KBM-7 (cell line): ENCODE data around the gene LAMB1.

Experiments
- DNase-seq: peaks from one replicate; pipeline ENCODE4 v3.0.0-alpha.2; 2015
- in situ Hi-C: fragments of 300-500 bp; cut with MboI; formaldehyde crosslinking; loops from 2 replicates; pipeline ENCODE4 v1.14.3; 2020; ENCODE audit warnings: low sequenced_read_pairs, low pct_unique_long_range_greater_than_20kb, mixed read lengths

LAMB1 gene

DNA sequence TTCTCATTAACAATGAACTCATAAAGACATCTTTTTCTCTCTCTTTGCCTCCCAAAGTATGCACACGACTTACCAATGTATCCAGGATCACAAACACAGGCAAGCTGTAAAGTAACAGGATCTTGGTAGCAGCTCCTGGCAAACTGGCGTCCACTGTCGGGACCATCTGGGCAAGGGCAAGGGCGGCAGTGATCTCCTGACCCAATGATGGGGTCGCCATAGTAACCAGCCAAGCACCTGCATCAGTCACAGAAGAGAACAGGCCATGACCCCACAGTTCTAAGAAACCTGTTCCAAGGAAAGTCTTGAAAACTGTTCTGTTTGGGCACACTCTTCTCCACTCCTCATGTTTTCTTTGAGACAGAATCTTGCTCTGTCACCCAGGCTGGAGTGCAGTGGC lies 47.6 kb downstream of the LAMB1 start:
- in situ Hi-C loops = no loop called here
- no peak for DNase-seq

GRCh38 chr7:107953924-107954303 lies 49.0 kb downstream of the LAMB1 start:
- in situ Hi-C loops = no loop called here
- DNase-seq = no peak

DNA sequence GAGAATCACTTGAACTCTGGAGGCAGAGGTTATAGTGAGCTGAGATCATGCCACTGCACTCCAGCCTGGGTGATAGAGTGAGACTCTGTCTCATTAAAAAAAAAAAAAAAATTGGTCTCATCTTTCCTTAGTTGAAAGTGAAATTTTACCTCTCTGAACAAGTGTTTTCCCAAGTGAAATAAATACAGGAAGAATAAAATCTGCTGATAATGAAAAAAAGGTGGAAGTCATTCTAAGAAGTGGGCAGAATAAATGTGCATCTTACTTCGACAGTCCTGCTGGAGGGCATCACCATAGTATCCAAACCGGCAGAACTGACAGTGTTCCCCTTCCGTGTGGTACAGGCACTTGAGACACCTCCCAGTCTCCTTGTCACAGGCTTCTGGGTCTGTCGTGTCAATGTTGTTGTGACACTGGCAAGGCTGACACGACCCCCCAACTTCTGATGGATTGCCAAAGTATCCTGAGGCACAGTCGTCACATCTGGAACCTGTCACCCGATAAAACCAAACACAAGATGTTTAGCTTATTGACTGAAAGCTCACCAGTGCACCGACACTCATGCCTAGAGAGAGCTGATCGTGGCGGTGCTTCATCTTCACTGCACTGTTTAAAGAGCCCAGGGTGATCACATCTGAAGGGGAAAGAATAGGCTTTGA lies 49.6 kb downstream of the LAMB1 start:
- in situ Hi-C loops = no loop called here
- no peak for DNase-seq

- in situ Hi-C loops = no loop called here
- no peak for DNase-seq
These were observed 51.1 kb downstream of the LAMB1 start for GRCh38 chr7:107951896-107952295.

DNA sequence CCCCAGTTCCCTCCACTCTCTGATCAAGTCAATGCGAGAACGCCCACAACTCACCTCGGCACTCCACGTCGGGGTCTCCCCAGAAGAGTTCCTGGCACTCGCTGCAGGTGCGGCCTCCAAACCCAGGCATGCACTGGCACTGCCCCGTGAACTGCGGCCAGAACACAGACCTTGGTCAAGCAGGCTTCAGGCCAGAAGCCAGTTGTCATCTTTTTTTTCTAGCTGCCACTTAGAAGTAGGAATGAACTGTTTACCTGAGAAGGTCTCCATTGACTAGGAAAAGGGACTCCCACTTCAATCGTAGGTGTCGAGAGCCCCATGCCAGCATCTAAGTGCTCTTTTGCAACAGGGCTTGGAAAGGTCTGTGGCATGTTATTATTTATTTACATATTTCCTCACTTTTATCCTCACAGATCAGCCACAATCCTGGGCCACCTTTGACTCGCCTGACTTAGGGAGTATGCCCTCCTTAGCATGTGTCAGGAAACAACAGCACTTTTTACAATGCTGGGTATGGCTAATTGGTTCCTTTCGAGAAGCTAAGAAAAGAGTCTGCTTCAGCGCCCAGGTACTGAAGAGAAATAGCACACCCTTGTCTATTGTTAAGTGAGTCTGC lies 51.7 kb downstream of the LAMB1 start:
- DNase-seq = no peak
- in situ Hi-C loops = no loop called here

DNA sequence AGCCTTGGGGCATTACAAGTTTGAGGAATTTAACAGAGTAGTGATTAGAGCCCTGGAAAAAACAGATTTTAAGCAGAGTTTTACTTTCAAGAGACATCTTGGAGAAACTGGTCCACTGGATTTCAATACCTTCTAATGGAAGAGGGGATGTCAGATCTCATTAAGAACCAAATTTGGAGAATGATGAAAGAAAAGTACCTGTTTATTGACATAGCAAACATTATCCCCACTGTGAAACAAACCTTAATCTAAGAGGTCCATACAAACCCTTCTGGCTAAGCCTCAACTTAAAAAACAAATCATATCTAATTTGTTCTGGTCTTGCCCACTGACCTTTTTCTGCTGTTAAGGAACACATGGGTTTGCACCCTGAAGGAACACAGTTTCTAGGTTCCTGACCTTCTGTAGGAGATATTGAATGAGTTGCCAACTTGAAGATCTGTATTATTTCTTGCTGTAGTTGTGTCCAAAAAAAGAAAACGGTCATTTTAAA lies 53.5 kb downstream of the LAMB1 start:
- no peak for DNase-seq
- in situ Hi-C loops = no loop called here

DNA sequence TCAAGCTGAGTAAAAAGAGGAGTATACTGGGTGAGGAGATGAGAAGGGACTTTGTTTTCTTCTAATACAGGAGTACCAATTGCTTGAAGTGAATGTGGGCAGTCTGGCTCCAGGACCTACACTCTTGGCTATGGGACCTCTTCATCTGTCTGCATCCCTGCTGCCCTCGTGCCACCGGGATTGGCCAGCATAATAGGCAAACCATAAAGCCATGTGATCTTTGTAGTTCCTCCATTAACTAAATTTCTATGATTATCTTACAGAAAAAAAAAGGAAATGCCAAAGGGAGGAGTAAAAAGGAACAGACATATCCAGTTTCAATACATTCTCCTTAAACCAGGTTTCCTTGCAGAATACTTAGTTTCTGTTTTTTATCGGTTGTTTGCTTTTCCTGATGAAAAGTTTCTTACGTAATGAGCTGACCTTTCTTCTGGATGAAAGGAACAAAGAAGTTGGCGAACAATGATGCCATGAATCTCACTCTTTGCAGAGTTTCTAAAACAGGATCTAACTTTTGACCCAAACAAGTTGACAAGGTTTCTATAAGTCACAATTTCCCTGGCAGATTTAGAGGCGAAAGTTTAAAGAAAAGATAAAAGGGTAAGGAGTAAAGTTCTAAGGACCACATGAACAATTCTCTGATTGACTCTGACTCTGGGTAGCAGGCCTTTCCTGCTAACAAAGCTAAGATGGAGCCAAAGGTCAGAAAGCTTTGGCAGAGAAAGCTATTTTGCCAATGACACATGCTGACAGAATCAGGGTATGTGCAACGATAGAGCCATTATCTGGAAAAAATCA lies 54.1 kb downstream of the LAMB1 start:
- in situ Hi-C loops = no loop called here
- no peak for DNase-seq

- in situ Hi-C loops = no loop called here
- no peak for DNase-seq
These were observed 56.1 kb downstream of the LAMB1 start for GRCh38 chr7:107946881-107947280.

DNA sequence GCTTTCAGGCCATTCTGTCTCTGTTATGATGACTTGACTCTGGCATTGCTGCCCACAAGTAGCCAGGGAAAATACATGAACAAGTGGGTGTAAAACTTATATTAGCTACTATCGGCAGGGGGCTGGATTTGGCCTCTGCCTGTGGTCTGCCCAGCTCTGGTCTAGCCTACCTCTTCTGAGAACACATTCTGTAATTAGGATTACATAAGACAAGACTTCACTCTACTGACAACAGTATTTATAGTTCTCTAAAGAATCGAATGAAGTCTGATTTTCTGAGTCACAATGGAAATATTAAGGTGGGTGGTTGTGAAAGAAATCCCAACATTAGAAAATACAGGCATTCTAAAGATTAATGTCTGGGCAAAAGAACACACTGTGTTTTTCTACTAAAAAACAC lies 56.5 kb downstream of the LAMB1 start:
- no peak for DNase-seq
- in situ Hi-C loops = no loop called here

DNA sequence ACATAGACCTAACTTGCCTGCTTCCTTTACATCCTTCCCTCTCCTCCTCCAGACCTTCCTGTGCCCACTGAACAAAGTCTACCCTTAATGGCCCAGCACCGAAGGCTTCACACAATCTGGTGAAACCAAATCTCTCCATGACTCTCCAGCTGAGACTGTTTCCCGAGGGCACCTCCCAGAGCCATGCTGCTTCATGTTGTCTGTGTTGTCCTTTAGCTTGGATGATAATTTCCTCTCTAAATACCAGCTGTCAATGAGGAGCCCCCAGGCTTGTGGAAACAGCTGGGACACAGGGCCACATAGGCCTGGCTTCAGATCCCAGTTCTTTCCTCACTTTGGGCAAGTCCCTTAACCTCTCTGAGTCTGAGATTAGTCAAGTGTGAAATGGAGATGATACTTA lies 57.6 kb downstream of the LAMB1 start:
- no peak for DNase-seq
- in situ Hi-C loops = no loop called here

DNA sequence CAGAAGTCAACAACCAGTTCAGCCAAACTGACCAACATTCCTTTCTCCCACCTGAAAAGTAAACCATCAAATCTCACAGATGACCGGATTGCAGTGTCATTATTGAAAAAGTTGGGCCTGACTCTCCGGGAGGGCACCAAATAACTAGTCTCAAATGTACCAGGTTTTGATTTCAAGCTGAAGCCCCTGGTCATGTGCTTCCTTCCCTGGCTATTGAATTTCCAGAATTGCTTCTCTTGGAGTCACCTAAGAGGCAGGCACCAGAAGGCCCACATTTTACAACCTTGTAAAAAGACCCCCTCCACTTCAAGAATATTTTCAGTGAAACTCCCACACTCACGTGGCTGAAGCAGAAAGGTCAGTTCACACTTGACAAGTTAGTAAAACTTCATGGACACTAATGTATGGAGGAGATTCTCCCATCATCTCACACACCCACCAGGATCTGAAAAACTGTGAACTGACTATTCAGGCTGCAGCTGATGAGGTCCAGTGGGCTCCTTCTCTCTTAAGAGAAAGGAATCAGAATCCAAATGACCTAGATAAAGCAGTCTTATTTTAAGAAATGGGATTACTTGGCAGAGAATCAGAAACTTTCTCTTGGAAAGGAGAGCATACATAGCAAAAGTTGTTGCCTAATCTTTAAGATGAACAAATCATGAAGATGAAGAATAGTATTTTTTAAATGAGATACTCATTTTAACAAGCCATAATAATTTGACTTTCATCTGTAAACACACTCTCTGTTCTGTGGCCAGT lies 58.4 kb downstream of the LAMB1 start:
- no peak for DNase-seq
- in situ Hi-C loops = no loop called here

GRCh38 chr7:107943018-107943417 lies 59.9 kb downstream of the LAMB1 start:
- in situ Hi-C loops = no loop called here
- no peak for DNase-seq

DNA sequence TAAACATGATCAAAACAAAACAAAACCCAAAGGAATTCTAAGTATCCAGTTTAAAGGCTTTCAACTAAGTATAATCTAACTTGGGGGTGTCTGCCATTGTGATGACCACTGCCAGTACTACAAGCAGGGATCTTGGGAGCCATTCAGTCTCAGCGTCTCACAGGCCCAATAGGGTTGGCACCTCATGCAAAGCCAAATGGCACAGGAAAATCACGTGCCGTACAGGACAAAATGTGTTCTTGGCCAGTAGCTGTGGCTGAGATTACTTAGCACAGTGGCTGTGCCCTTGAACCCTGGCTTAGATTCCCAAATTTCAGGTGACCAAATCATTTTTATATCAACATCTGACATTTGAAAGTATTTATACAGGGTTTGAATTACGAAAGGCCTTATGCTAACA lies 62.0 kb downstream of the LAMB1 start:
- DNase-seq = no peak
- in situ Hi-C loops = no loop called here

- in situ Hi-C loops = no loop called here
- DNase-seq = no peak
These were observed 63.1 kb downstream of the LAMB1 start for GRCh38 chr7:107939573-107940489.

- DNase-seq = no peak
- in situ Hi-C loops = no loop called here
These were observed 64.3 kb downstream of the LAMB1 start for GRCh38 chr7:107938456-107939250.

DNA sequence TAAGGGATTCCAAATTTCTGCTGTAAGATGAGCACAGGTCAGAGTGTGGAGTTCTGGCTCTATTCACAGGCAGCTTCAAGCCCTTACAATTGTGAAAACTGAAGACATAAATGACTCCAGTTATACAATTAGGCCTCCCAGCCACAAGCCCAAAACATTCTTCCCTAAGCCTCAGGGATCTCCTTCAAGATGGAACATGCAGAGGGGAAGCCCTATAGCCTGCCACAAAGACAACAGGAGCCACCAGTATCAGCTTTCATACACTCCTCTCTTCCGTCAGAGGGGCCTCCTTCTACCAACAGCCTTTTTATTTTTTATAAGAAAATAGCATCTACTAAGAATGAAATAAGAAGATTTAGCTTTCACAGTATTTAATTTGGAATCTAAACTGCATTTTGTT lies 65.4 kb downstream of the LAMB1 start:
- DNase-seq = no peak
- in situ Hi-C loops = no loop called here

DNA sequence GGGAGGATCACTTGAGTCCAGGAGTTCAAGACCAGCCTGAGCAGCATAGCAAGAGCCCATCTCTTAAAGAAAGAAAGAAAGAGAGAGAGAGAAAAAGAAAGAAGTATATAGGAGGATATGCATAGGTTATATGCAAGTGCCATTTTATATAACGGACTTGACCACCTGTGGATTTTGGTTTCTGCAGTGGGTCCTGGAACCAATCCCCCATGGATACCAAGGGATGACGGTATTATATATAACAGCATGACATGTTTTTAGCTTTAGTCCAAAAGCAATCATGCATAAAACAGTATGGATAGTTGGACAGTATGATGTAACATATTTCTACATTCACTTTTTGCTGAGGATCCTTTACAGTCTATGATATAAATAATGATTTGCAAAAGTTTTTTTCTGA lies 66.6 kb downstream of the LAMB1 start:
- in situ Hi-C loops = no loop called here
- no peak for DNase-seq
